Body of pancreas (tissue), 4 donors: Measurements from ENCODE around the gene LCP1. TPM values are rescaled to one million over a fixed set of nuclear protein-coding genes. Genes with fewer than 3 reads are reported as not detected.

Experiments
- ATAC-seq: fragments of 150-250 bp; one replicate; pipeline ENCODE4 v1.9.1; 2016
- DNase-seq, 4 donors: peaks; one replicate each; pipeline ENCODE4 v3.0.0-alpha.2; 2019
- H3K27ac ChIP-seq, 4 donors: fragments of 200-600 bp; sonication (generic); 1 replicate in 3 of 4; 2 replicates in 1 of 4; pipeline versions ENCODE4 v1.5.1 to v1.6.1; 2016 to 2019; ENCODE audit warnings: mild to moderate bottlenecking in 1 of 4, mixed read lengths in 1 of 4, moderate library complexity in 1 of 4
- H3K27me3 ChIP-seq, 2 donors: fragments of 200-600 bp; sonication (generic); one replicate each; pipeline ENCODE4 v1.6.0; 2016; ENCODE audit warnings: mild to moderate bottlenecking in 1 of 2
- H3K36me3 ChIP-seq, 2 donors: fragments of 200-600 bp; sonication (generic); replicated peaks in 1 of 2; 2 replicates each; pipeline ENCODE4 v1.5.1; 2016; ENCODE audit warnings: low read depth in 2 of 2; ENCODE audit not compliant: insufficient read depth in 1 of 2
- H3K4me1 ChIP-seq: fragments of 200-600 bp; sonication (generic); one replicate; pipeline ENCODE4 v1.6.0; 2016
- H3K4me3 ChIP-seq, 2 donors: fragments of 200-600 bp; sonication (generic); 1 replicate in 1 of 2; 2 replicates in 1 of 2; pipeline ENCODE4 v1.5.1; 2016 to 2019
- H3K9me3 ChIP-seq, 3 donors: fragments of 200-600 bp; sonication (generic); 1 replicate in 2 of 3; 2 replicates in 1 of 3; pipeline ENCODE4 v1.5.1; 2016
- POLR2A ChIP-seq, 3 donors: fragments of 450-650 bp; IDR thresholded peaks; one replicate each; pipeline ENCODE4 v1.6.1; 2016; ENCODE audit warnings: antibody characterized with exemption in 3 of 3, mild to moderate bottlenecking in 2 of 3
- WGBS, 2 donors: methylation state at CpG; one replicate each; pipeline ENCODE4 v1.1.5; 2017; 5-methylcytosine and 5-hydroxymethylcytosine counted together
- intact Hi-C: fragments of 100-400 bp; cut with DNase I; formaldehyde crosslinking; loops from one replicate; pipeline ENCODE4 v1.15.1; 2023
- total RNA-seq, 2 donors: library from RNA; depleted of rRNA; stranded (reverse); fragments of >200 nt; gene quantifications; one replicate each; pipeline ENCODE4 v1.1.0, GENCODE V29; 2016
- TF ChIP-seq, protein P1 (sequence below), 7 experiments: fragments of 450-650 bp in 4 of 7; fragments of 200-600 bp in 3 of 7; sonication (generic) in 3 of 7; IDR thresholded peaks; one replicate each; pipeline ENCODE4 v1.5.1; 2016 to 2019; ENCODE audit warnings: antibody characterized with exemption in 7 of 7

Gene LCP1
- total RNA-seq, 2 donors from 2014 or later: 6.3 to 16.1 TPM

DNA sequence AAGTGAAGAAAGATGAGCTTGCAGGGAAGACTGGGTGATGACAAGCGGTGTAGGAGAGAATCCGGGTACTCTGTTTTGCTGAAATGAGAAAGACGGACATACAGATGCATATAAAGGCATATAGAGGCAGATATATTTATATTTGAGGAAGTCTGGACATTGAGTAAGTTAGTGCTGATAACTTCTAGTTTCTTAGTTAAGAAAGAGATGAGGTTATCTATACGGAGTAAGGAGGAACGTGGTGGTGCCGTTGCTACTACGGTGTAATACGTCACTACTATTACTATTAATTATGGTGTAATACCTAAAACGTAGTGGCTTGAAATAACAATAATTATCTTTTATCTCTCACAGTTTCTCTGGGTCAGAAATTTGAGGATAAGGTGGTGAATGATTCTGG lies 67.4 kb downstream of the LCP1 start:
- DNase-seq (no peak), ATAC-seq (no peak)
- H3K9me3 ChIP-seq: no peaks in the 10 kb centered on the region
- TF ChIP-seq, protein P1, sequence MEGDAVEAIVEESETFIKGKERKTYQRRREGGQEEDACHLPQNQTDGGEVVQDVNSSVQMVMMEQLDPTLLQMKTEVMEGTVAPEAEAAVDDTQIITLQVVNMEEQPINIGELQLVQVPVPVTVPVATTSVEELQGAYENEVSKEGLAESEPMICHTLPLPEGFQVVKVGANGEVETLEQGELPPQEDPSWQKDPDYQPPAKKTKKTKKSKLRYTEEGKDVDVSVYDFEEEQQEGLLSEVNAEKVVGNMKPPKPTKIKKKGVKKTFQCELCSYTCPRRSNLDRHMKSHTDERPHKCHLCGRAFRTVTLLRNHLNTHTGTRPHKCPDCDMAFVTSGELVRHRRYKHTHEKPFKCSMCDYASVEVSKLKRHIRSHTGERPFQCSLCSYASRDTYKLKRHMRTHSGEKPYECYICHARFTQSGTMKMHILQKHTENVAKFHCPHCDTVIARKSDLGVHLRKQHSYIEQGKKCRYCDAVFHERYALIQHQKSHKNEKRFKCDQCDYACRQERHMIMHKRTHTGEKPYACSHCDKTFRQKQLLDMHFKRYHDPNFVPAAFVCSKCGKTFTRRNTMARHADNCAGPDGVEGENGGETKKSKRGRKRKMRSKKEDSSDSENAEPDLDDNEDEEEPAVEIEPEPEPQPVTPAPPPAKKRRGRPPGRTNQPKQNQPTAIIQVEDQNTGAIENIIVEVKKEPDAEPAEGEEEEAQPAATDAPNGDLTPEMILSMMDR (IDR thresholded peaks at IDR 0.05): no peak
- TF ChIP-seq POLR2A (IDR thresholded peaks at IDR 0.05): no peak
- H3K27ac ChIP-seq: no peak overlapping the region
- intact Hi-C loops: no loop called here
- no peaks in the 10 kb centered on the region for H3K4me1 ChIP-seq
- no peaks in the 10 kb centered on the region for H3K36me3 ChIP-seq
- no peaks in the 10 kb centered on the region for H3K27me3 ChIP-seq
- WGBS, 2 donors: 76 to 84% methylated on average over 9 of the region's 9 CpGs
- H3K4me3 ChIP-seq: no peak overlapping the region

DNA sequence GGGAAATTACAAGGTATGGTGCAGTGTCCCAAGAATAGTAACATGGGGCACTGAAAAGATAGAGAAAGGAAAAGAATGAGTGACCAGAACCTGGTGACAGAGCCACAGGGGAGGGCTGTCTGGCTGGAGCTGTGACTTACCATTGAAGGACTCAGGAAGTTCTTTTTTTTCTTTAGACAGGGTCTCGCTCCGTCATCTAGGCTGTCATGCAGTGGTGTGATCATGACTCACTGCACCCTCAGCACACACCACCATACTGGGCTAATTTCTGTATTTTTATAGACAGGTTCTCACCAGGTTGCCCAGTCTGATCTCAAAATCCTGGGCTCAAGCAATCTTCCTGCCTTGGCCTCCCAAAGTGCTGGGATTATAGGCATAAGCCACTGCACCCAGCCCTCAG lies 68.4 kb downstream of the LCP1 start:
- no peaks in the 10 kb centered on the region for H3K27me3 ChIP-seq
- intact Hi-C loops: no loop called here
- DNase-seq (peak in 1 of 4 donors; percentile 13), ATAC-seq (no peak)
- 77 to 88% methylated on average over 2 of the region's 2 CpGs for WGBS, 2 donors
- no peaks in the 10 kb centered on the region for H3K9me3 ChIP-seq
- H3K27ac ChIP-seq: no peak overlapping the region
- no peaks in the 10 kb centered on the region for H3K36me3 ChIP-seq
- TF ChIP-seq POLR2A (IDR thresholded peaks at IDR 0.05): no peak
- TF ChIP-seq, protein P1 (IDR thresholded peaks at IDR 0.05): no peak
- no peak overlapping the region for H3K4me3 ChIP-seq
- no peaks in the 10 kb centered on the region for H3K4me1 ChIP-seq

DNA sequence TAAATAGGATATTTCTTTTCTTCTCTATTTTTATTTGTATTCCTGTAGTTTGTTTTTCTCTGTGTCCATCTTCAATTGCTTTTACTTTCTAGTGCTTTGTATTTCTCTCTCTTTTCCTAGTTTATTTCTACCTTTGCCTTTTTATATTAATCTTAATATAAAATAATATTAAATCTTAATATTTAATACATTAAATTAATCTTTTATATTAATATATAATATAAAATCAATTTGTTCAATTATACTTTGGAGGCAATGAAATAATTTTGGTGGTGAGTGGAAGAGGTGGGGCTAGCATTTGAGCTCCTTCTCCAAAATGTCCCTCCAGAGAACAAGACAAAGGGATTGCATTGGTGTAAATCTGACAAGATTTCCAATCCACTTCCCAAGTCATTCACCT lies 70.8 kb downstream of the LCP1 start:
- no peak overlapping the region for H3K4me3 ChIP-seq
- H3K27ac ChIP-seq: no peak overlapping the region
- H3K4me1 ChIP-seq: no peaks in the 10 kb centered on the region
- TF ChIP-seq, protein P1 (IDR thresholded peaks at IDR 0.05): no peak
- no peak for TF ChIP-seq POLR2A (IDR thresholded peaks at IDR 0.05)
- DNase-seq (no peak), ATAC-seq (no peak)
- H3K36me3 ChIP-seq: no peaks in the 10 kb centered on the region
- no peaks in the 10 kb centered on the region for H3K27me3 ChIP-seq
- intact Hi-C loops: no loop called here
- H3K9me3 ChIP-seq: no peaks in the 10 kb centered on the region

DNA sequence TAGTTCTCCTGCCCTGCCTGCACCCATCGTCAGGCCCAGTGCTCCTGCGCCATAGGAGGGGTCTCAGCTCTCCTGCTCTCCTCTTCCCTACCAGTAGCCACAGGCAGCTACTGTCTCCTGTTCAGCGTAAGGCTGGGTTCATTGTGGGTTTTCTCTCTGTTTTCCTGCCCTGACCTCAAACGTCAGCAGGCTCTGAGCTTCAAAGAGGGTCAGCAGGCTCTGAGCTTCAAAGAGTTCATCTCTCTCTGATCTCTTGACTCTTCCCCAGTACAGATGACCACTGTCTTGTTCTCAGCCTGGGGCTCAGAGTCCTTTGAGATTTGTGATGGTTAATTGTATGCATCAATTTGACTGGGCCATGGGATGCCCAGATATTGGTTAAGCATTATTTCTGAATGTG lies 72.5 kb downstream of the LCP1 start:
- no peak for DNase-seq
- no peak overlapping the region for H3K4me3 ChIP-seq
- H3K27me3 ChIP-seq: no peaks in the 10 kb centered on the region
- H3K36me3 ChIP-seq: no peaks in the 10 kb centered on the region
- ATAC-seq: no peak
- intact Hi-C loops: no loop called here
- no peak overlapping the region for H3K27ac ChIP-seq
- TF ChIP-seq, protein P1 (IDR thresholded peaks at IDR 0.05): no peak
- TF ChIP-seq POLR2A (IDR thresholded peaks at IDR 0.05): no peak
- H3K4me1 ChIP-seq: peaks cover 6% of the 10 kb centered on the region
- WGBS, 2 donors: 64 to 70% methylated on average over 4 of the region's 4 CpGs
- H3K9me3 ChIP-seq: no peaks in the 10 kb centered on the region

DNA sequence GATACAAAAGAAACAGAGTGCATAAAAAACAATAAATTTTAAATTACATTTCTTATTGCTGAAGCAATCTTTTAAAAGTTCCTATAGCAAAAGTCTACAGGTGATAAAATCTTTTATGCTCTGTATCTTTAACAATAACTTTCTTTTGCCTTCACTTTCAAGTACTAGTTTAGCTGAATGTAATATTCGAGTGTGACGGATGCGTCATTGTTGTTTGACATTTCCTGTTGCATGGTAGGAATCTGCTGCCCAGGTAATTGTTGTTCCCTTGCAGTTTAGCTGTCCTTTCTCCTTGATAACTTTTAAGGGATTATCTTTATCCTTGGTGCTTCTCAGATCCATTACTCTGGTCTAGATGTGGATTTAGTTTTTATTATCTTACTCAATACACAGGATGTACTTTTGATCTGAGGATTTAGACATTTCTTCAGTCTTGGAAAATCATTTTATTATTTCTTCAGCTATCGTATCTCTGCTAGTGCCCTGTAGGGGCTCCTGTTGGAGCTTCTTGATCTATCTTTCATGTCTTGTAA lies 75.1 kb downstream of the LCP1 start:
- no peak for TF ChIP-seq POLR2A (IDR thresholded peaks at IDR 0.05)
- TF ChIP-seq, protein P1 (IDR thresholded peaks at IDR 0.05): no peak
- no peaks in the 10 kb centered on the region for H3K36me3 ChIP-seq
- no peak for ATAC-seq
- intact Hi-C loops: no loop called here
- 59 to 72% methylated on average over 4 of the region's 4 CpGs for WGBS, 2 donors
- H3K4me3 ChIP-seq: no peak overlapping the region
- DNase-seq: no peak
- peaks cover 6% of the 10 kb centered on the region for H3K4me1 ChIP-seq
- no peak overlapping the region for H3K27ac ChIP-seq
- no peaks in the 10 kb centered on the region for H3K27me3 ChIP-seq
- no peaks in the 10 kb centered on the region for H3K9me3 ChIP-seq
